Heart left ventricle (tissue), 13 donors: ENCODE measurements around the gene ATP1A1.

Experiments used
- POLR2A ChIP-seq, 2 donors: fragments of 450-650 bp; IDR thresholded peaks; one replicate each; pipeline ENCODE4 v1.6.1; 2017; ENCODE audit warnings: antibody characterized with exemption in 2 of 2, mild to moderate bottlenecking in 2 of 2, moderate library complexity in 2 of 2
- TF ChIP-seq, protein P1 (sequence below), 12 donors: fragments of 200-600 bp; sonication (generic) in 4 of 12; IDR thresholded peaks; one replicate each; pipeline versions ENCODE4 v1.5.0 to v1.8.0; 2018 to 2022; ENCODE audit warnings: antibody characterized with exemption in 12 of 12, mild to moderate bottlenecking in 5 of 12
- donor health status: ischemic (EF 13 %, LVEDD 7.1; RV severe dilation, severe dysfunction).
- donor health status: DM: no; HTN: yes; CAD: no.
- donor health status: DM: no; HTN: no; CAD: no.
- donor health status: ischemic (EF 25% LVEDD 6.9; RV normal size, moderate dysfunction).
- donor health status: ischemic (EF 25% LVEDD 5.7; RV mildly dilated, moderate dysfunction).
- donor health status: ischemic (EF 35%, LVEDD 5.7; RV mildly dilated, moderate dysfunction).
- donor health status: nonischemic (EF 11% LVEDD 7.7; RV severe dilation, severe dysfunction).
- donor health status: DM: yes; HTN: yes; CAD: no.
- donor health status: PGD.
- donor health status: ischemic (EF 29% LVEDD 5.4; RV normal size, mild dysfunction).
- donor health status: nonischemic (EF 23%, LVEDD 6.1; RV moderate dilation, normal function).

GRCh38 chr1:116446686-116447085 is 73.6 kb downstream of the ATP1A1 start:
- TF ChIP-seq, protein P1, sequence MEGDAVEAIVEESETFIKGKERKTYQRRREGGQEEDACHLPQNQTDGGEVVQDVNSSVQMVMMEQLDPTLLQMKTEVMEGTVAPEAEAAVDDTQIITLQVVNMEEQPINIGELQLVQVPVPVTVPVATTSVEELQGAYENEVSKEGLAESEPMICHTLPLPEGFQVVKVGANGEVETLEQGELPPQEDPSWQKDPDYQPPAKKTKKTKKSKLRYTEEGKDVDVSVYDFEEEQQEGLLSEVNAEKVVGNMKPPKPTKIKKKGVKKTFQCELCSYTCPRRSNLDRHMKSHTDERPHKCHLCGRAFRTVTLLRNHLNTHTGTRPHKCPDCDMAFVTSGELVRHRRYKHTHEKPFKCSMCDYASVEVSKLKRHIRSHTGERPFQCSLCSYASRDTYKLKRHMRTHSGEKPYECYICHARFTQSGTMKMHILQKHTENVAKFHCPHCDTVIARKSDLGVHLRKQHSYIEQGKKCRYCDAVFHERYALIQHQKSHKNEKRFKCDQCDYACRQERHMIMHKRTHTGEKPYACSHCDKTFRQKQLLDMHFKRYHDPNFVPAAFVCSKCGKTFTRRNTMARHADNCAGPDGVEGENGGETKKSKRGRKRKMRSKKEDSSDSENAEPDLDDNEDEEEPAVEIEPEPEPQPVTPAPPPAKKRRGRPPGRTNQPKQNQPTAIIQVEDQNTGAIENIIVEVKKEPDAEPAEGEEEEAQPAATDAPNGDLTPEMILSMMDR (IDR thresholded peaks at IDR 0.05): no peak
- no peak for TF ChIP-seq POLR2A (IDR thresholded peaks at IDR 0.05)
